B cell (primary cell): Measurements from ENCODE around the gene OR7C1. TPM values are rescaled to one million over a fixed set of nuclear protein-coding genes. Genes with fewer than 3 reads are reported as not detected.

Experiments
- ATAC-seq: fragments of 200-7000 bp; cut with Tn5 transposase; one replicate; pipeline ENCODE4 v1.10.0; 2021; ENCODE audit warnings: low read depth, mild to moderate bottlenecking, moderate number of reproducible peaks, moderate library complexity
- CTCF ChIA-PET: fragments of 350-600 bp; sonication (Branson Sonifier 250); formaldehyde crosslinking; loops from one replicate; lab custom pipeline; 2021; ENCODE audit warnings: antibody characterized with exemption, inconsistent platforms; lab: Charles Lee
- POLR2A ChIA-PET: fragments of 350-600 bp; sonication (Branson Sonifier 250); formaldehyde crosslinking; loops from one replicate; lab custom pipeline; 2021; ENCODE audit warnings: antibody characterized with exemption; lab: Charles Lee
- DNase-seq: peaks from one replicate; pipeline ENCODE4 v3.0.0; 2013
- H2AFZ ChIP-seq: 2 replicates; pipeline ENCODE4 v1.6.1; 2012; ENCODE audit warnings: mild to moderate bottlenecking, low read depth, low read length; ENCODE audit not compliant: insufficient read depth, poor library complexity, severe bottlenecking
- H3K27ac ChIP-seq, 2 donors: 1 replicate in 1 of 2; 2 replicates in 1 of 2; pipeline ENCODE4 v1.5.1; 2012 to 2013; ENCODE audit warnings: low read length in 2 of 2, mild to moderate bottlenecking in 2 of 2, moderate library complexity in 1 of 2
- H3K27me3 ChIP-seq, 4 experiments: fragments of 200-600 bp in 1 of 4; sonication (generic) in 1 of 4; replicated peaks in 1 of 4; 1 replicate in 2 of 4; 2 replicates in 2 of 4; pipeline versions ENCODE4 v1.6.1 to v1.7.0; 2013 to 2016; ENCODE audit warnings: low read length in 3 of 4, mild to moderate bottlenecking in 2 of 4, mixed read lengths in 1 of 4, moderate library complexity in 1 of 4; ENCODE audit not compliant: insufficient read depth in 4 of 4, control insufficient read depth in 3 of 4; ENCODE audit errors: control extremely low read depth in 1 of 4
- H3K36me3 ChIP-seq, 2 experiments: replicated peaks in 1 of 2; 1 replicate in 1 of 2; 2 replicates in 1 of 2; pipeline versions ENCODE4 v1.6.1 to v1.7.1; 2013; ENCODE audit warnings: low read length in 1 of 2; ENCODE audit not compliant: insufficient read depth in 2 of 2, control insufficient read depth in 1 of 2; ENCODE audit errors: control extremely low read depth in 1 of 2, extremely low read depth in 1 of 2
- H3K4me1 ChIP-seq, 2 donors: fragments of 200-600 bp in 1 of 2; sonication (generic) in 1 of 2; 1 replicate in 1 of 2; 2 replicates in 1 of 2; pipeline versions ENCODE4 v1.5.1 to v1.6.1; 2013 to 2017; ENCODE audit warnings: low read length in 2 of 2; ENCODE audit not compliant: control insufficient read depth in 2 of 2, insufficient read depth in 2 of 2
- H3K4me2 ChIP-seq: replicated peaks from 2 replicates; pipeline ENCODE3; 2012; ENCODE audit warnings: mild to moderate bottlenecking, low read depth, low read length; ENCODE audit not compliant: poor library complexity, severe bottlenecking
- H3K4me3 ChIP-seq, 5 experiments: fragments of 200-600 bp in 1 of 5; sonication (generic) in 1 of 5; 1 replicate in 3 of 5; 2 replicates in 2 of 5; pipeline versions ENCODE4 v1.5.1 to v1.7.0; 2011 to 2016; ENCODE audit warnings: low read length in 4 of 5, mild to moderate bottlenecking in 4 of 5, low read depth in 2 of 5, control low read depth in 1 of 5, moderate library complexity in 1 of 5; ENCODE audit not compliant: insufficient read depth in 1 of 5; ENCODE audit errors: control extremely low read depth in 1 of 5, extremely low read depth in 1 of 5
- H3K79me2 ChIP-seq: fragments of 200-600 bp; sonication (generic); one replicate; pipeline ENCODE4 v1.6.0; 2016; ENCODE audit warnings: low read length; ENCODE audit not compliant: control insufficient read depth, insufficient read depth
- H3K9ac ChIP-seq: fragments of 200-600 bp; sonication (generic); 2 replicates; pipeline ENCODE4 v1.6.1; 2017; ENCODE audit warnings: mild to moderate bottlenecking, low read length, moderate library complexity
- H3K9me3 ChIP-seq, 3 donors: one replicate each; pipeline versions ENCODE4 v1.6.1 to v1.7.1; 2013; ENCODE audit warnings: low read length in 2 of 3; ENCODE audit not compliant: control insufficient read depth in 2 of 3, insufficient read depth in 1 of 3; ENCODE audit errors: control extremely low read depth in 1 of 3
- H4K20me1 ChIP-seq: 2 replicates; pipeline ENCODE4 v1.6.0; 2012; ENCODE audit warnings: mild to moderate bottlenecking, low read length; ENCODE audit not compliant: insufficient read depth, control insufficient read depth, poor library complexity, severe bottlenecking
- H3K27ac Mint-ChIP-seq: one replicate; pipeline ENCODE4 v1.8.0; 2021; ENCODE audit warnings: mixed read lengths
- H3K27me3 Mint-ChIP-seq: one replicate; pipeline ENCODE4 v1.8.0; 2021; ENCODE audit warnings: mixed read lengths
- H3K4me1 Mint-ChIP-seq: one replicate; pipeline ENCODE4 v1.8.0; 2021; ENCODE audit warnings: mixed read lengths
- H3K4me3 Mint-ChIP-seq: one replicate; pipeline ENCODE4 v1.8.0; 2021; ENCODE audit warnings: mixed read lengths
- H3K9me3 Mint-ChIP-seq: one replicate; pipeline ENCODE4 v1.8.0; 2022; ENCODE audit warnings: mixed read lengths; ENCODE audit not compliant: insufficient read depth
- EZH2 ChIP-seq: IDR thresholded peaks from 2 replicates; pipeline ENCODE4 v1.6.1; 2012; ENCODE audit warnings: borderline replicate concordance, low read depth, mild to moderate bottlenecking, moderate library complexity, low read length; ENCODE audit not compliant: insufficient read depth, poor library complexity, severe bottlenecking
- WGBS: methylation state at CpG from one replicate; pipeline ENCODE4 v1.1.5; 2013; ENCODE audit warnings: missing lambda C conversion rate; ENCODE audit not compliant: insufficient coverage; 5-methylcytosine and 5-hydroxymethylcytosine counted together
- intact Hi-C: fragments of 100-400 bp; cut with micrococcal nuclease; formaldehyde crosslinking; loops from one replicate; pipeline ENCODE4 v1.10.0; 2022
- polyA plus RNA-seq: library from polyadenylated mRNA; depleted of rRNA; stranded (reverse); fragments of >200 nt; gene quantifications from 2 replicates; pipeline ENCODE4 v1.2.3, GENCODE V29; 2012
- total RNA-seq, 2 donors: library from RNA; stranded (reverse); fragments of 120-200 nt in 1 of 2; gene quantifications; 1 replicate in 1 of 2; 2 replicates in 1 of 2; pipeline versions ENCODE4 v1.2.3 to v1.2.4, GENCODE V29; 2013 to 2022
- TF ChIP-seq, protein P1 (sequence below): fragments of 200-600 bp; IDR thresholded peaks from one replicate; pipeline ENCODE4 v1.8.0; 2022; ENCODE audit warnings: antibody characterized with exemption, mild to moderate bottlenecking

The OR7C1 gene
- total and polyA plus RNA-seq, 2 donors (not counting 1 experiment from before 2014, with no cell fraction given), result not detected

DNA sequence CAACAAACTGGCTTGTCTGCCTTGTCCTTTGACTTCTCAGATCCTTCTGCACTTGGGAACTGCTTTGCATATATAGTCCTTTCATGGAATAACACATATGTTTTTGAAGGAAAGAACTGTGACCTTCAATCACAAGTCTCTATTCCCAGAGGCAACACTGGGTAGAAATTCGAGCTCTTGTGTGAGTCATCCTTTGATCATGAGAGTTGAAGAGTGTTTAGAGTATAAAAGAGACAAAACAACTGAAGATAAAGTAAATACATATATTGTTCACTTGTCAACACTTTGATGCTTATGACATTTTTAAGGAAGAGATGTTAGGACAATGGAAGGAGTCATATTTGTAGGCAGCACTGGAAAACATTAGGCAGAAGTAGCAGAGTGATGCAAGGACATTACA is 5.2 kb upstream of the OR7C1 start:
- no peak overlapping the region for H3K4me3 Mint-ChIP-seq
- no peaks in the 10 kb centered on the region for H3K4me1 Mint-ChIP-seq
- H3K27ac Mint-ChIP-seq, result no peak overlapping the region
- DNase-seq (no peak), ATAC-seq (no peak)
- Histone ChIP-seq H2AFZ (no peak overlapping the region), H3K27me3 (no peaks in the 10 kb centered on the region), H4K20me1 (no peaks in the 10 kb centered on the region), H3K9ac (no peak overlapping the region), H3K9me3 (no peaks in the 10 kb centered on the region), H3K36me3 (no peaks in the 10 kb centered on the region), H3K4me2 (no peak overlapping the region), H3K4me1 (no peaks in the 10 kb centered on the region), H3K4me3 (no peak overlapping the region), H3K27ac (no peak overlapping the region), H3K79me2 (no peaks in the 10 kb centered on the region)
- H3K9me3 Mint-ChIP-seq, result no peaks in the 10 kb centered on the region
- CTCF ChIA-PET, result no interaction called here
- TF ChIP-seq EZH2, result no peak
- TF ChIP-seq, protein P1, sequence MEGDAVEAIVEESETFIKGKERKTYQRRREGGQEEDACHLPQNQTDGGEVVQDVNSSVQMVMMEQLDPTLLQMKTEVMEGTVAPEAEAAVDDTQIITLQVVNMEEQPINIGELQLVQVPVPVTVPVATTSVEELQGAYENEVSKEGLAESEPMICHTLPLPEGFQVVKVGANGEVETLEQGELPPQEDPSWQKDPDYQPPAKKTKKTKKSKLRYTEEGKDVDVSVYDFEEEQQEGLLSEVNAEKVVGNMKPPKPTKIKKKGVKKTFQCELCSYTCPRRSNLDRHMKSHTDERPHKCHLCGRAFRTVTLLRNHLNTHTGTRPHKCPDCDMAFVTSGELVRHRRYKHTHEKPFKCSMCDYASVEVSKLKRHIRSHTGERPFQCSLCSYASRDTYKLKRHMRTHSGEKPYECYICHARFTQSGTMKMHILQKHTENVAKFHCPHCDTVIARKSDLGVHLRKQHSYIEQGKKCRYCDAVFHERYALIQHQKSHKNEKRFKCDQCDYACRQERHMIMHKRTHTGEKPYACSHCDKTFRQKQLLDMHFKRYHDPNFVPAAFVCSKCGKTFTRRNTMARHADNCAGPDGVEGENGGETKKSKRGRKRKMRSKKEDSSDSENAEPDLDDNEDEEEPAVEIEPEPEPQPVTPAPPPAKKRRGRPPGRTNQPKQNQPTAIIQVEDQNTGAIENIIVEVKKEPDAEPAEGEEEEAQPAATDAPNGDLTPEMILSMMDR, result no peak
- POLR2A ChIA-PET, result no interaction called here
- no CpG with 5 or more reads among the region's 1 CpG for WGBS
- intact Hi-C loops, result no loop called here
- peaks cover 26% of the 10 kb centered on the region for H3K27me3 Mint-ChIP-seq

DNA sequence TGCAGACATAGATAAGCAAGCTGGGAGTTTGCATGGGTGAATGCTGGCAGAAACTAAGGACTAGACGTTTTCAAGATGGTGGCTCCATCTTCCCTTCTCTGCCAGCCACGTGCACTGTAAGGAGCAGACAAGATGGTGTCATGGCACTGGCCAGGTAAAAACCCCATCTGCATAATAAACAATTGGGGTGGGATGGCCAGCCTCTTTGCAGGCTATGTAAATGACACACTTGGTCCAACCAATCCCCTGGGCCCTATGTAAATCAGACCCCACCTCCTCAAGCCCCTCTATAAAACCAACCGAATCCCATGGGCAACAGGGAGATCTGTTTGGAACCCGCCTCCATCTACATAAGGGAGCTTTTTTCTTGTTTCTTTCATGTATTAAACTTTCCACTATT is 2.4 kb upstream of the OR7C1 start:
- ChIA-PET CTCF (no interaction called here), POLR2A (no interaction called here)
- no peaks in the 10 kb centered on the region for H4K20me1 ChIP-seq
- Mint-ChIP-seq H3K27ac (no peak overlapping the region), H3K4me3 (no peak overlapping the region), H3K4me1 (no peaks in the 10 kb centered on the region), H3K9me3 (no peaks in the 10 kb centered on the region), H3K27me3 (peaks cover 7% of the 10 kb centered on the region)
- H3K4me3 ChIP-seq, result no peak overlapping the region
- H3K36me3 ChIP-seq, result no peaks in the 10 kb centered on the region
- H2AFZ ChIP-seq, result no peak overlapping the region
- H3K4me2 ChIP-seq, result no peak overlapping the region
- H3K9me3 ChIP-seq, result no peaks in the 10 kb centered on the region
- WGBS, result 100% methylated on average over 1 of the region's 4 CpGs
- no peaks in the 10 kb centered on the region for H3K4me1 ChIP-seq
- no peak for TF ChIP-seq EZH2
- TF ChIP-seq, protein P1, result no peak
- DNase-seq (no peak), ATAC-seq (no peak)
- H3K27ac ChIP-seq, result no peak overlapping the region
- H3K9ac ChIP-seq, result no peak overlapping the region
- intact Hi-C loops, result no loop called here
- H3K79me2 ChIP-seq, result no peaks in the 10 kb centered on the region
- no peaks in the 10 kb centered on the region for H3K27me3 ChIP-seq
